Pons (tissue), 1 donor: ENCODE results near the gene HBP1.
A peak's percentile ranks its signal among the peaks of the same experiment; 100 is the strongest.
"Not testable (repeated sequence)": the region's sequence is repeated elsewhere in the genome, so short reads cannot be mapped to it uniquely, and the experiment has no call there.

Experiments
- DNase-seq: peaks from one replicate; pipeline ENCODE4 v3.0.0-alpha.2; 2016; ENCODE audit warnings: low spot score

Gene HBP1

DNA sequence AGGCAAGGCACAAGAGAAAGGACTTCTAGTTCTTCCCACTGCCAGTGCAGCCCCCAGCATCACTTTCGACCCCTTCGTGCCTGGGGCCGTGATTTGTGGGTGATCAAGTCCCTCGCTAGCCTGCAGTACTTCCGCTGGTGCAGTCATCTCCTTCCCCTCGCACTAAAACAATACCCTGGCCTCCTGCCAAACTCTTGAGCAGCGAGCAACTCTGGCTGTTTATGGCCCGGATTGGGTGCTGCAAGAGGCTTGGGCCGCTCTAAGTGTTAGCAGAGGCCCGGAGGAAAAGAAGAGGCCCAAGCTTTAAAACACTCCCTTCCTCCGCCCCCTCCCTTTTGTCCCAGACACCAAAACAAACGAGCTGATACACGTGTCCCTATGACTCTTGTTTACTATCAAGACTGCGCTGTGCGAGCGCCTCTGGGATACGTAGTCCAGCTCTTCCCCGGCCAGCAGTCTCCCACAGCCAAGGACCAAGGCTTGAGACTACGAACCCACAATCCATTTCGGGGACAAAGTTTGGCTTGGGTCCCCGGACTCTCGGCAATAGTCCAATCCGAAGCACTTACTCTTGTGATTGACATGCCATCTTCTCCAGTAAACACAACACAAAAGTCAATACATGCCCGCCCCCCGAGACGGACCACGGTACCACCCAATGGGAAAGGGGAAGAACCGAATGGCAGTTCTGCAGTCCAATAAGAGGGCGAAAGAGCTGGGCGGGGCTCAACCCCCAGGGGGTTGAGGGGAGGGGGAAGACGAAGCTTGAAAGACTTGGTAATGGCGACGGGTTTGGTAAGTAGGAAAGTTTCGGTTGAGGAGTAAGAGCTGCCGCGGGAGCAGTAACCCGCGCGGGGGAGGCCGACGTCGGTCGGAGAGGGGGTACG lies at the start of gene HBP1:
Gene HBP1, plus strand, starts transcription at position 771 of the 887 bp plus-strand sequence. CDS start 10,891 bp downstream, outside the sequence.
- peak; percentile 100 for DNase-seq

- DNase-seq, result no peak
Measured at GRCh38 chr7:107119376-107120105, 49.3 kb upstream of the HBP1 start.

DNA sequence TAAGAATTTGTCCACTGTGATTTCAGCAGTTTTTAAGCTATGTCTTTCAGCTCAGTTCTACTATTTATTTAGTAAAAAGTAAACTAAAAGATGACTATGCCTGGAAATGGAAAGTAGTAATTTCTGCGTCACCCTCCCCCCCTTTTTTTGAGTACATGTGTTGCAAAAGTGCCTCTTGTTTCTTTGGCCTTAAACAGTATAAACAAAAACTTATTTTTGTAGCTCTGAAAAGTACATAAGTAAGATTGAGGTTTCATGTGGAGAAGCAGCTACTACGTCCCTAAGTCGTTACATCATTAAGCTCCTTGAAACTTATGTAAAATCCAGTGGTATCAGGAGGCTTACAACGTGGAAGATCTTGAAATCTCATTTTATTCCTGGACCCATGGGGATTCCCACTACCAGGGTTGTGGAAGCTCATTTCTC lies 46.3 kb upstream of the HBP1 start:
- DNase-seq, result no peak

GRCh38 chr7:107123392-107123791 lies 45.4 kb upstream of the HBP1 start:
- no peak for DNase-seq

DNA sequence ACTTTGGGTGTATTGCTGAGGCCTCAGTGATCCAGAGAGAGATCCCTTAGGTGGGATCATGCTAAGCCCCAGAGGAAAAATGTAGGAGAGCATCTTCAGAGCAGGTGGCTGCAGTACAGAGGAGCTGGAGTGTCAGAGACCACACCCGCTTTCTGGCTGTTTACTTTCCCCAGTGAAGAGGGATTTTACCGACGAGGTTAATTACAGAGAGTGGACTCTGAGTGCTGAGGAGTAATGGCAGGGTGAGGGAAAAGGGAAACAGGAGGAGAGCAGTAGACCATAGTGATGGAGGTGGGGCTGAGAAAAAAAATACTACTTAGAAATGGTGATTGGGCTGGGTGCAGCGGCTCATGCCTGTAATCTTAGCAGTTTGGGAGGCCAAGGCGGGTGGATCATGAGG lies 43.3 kb upstream of the HBP1 start:
- DNase-seq, result no peak

- no peak for DNase-seq
Measured at GRCh38 chr7:107128217-107128616, 40.6 kb upstream of the HBP1 start.

DNA sequence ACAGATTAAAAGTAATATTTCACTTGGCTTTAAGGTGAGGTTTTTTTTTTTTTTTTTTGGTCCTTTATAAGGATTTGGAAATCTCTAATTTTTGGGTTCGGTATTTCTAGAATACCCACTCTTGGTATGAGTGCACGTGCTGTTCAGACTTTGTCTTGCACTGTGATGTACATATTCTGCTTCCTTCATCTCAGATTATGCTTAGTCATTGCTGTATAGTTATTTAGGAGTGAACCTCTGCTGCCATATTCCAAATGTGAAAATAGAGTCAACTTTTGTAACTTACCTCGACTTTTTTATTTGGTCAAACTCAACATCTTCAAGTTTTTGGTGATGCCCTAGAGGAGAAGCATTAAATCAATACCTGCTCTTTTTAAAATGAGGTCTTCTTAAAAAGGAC lies 40.1 kb upstream of the HBP1 start:
- no peak for DNase-seq

GRCh38 chr7:107130487-107131220 lies 38.1 kb upstream of the HBP1 start:
- DNase-seq, result no peak

DNA sequence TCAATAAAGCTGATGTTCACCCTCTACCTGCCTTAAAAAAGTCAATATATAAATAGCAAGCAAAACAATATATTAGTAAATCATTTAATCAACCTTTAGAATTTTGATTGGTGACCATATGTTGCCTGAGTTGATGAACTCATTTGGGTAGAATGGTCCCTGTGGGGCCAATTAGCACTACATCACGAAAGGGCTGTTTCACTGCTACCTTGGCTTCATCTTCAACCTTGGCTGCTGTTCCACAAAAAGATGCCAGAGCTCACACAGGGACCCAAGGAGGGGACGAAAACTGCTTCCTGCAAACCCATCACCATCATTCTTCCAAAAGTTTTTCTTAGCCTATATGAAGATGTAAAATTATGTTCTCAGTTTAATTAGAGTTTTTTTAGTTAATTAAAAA lies 35.4 kb upstream of the HBP1 start:
- no peak for DNase-seq

GRCh38 chr7:107138696-107139420 lies 29.9 kb upstream of the HBP1 start:
- DNase-seq, result no peak

DNA sequence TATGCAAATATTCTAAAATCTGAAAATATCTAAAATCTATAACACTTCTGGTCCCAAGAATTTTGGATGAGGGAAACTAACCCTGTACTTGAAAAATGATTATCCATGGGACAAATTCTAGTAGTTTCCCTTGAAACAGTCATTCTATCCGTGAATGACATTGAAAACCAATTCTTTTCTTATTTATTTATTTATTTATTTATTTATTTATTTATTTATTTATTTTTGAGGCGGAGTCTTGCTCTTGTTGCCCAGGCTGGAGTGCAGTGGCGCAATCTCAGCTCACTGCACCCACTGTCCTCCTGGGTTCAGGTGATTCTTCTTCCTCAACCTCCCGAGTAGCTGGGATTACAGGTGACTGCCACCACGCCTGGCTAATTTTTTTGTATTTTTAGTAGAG lies 24.9 kb upstream of the HBP1 start:
- DNase-seq, result not testable (repeated sequence)

DNA sequence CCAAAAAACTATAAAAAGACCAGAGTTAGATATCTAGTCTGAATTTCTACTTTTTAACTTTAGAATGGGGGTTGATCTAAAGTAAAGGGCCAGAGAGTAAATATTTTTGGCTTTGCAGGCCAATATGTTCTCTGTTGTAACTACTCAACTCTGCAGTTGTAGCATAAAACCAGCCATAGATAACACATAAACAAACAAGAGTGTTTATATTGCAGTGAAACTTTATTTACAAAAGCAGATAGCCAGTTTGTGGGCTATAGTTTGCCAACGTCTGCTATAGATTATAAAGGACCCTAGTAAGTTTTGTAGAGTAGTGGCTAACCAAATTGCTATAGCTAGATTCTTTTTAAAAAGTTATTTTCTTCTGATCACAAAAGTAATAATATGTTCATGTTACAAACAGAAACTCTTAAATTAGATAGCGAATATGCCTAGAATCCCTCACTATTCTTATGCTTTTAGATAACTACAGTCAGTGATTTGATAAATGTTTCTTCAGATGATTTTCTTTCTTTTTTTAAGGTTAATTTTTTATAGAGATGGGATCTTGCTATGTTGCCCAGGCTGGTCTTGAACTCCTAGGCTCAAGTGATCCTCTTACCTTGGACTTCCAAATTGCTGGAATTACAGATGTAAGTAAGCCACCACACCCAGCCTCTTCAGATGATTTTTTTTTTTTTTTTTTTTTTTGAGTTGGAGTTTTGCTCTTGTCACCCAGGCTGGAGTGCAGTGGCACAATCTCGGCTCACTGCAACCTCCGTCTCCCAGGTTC lies 23.6 kb upstream of the HBP1 start:
- no peak for DNase-seq

DNA sequence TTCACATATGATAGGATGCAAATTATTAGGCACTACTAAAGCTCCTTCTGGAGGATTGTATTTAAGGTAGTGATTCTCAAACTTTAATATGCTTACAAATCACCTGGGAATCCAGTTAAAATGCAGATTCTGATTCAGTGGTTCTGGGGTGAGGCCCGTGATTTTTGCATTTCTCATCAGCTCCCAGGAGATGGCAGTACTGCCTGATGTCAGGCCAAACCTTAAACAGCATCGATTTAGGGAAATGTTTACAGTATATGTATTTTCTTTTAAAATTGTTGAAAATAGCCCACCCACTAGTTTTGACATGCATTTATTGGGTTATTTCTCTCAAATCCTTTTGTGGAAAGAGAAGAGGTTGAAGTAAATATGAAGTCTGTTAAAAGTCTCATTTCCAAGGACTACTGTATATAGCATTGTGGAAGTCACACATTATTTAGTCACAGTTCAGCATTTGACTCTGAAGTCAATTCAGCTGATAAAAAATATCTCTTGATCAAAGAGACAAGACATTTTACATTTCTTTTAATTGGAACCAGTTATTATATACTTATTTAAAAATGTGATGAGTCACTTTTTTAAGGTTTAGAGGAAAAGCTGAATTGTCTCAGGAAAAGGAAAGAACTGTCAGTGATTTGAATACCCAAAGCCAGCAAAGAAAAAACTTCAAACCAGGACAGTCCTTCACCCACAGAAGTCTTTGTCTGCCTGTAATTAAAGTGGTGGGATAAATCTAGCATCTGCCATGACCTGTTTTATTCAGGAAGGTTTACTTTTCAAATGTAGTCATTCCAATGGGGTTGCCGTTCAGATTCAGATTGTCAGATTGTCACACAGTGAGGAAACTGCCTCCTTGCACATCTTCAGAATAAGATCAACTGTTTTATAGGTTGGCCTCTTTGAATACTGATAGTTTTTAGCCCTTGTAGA lies 21.1 kb upstream of the HBP1 start:
- DNase-seq, result peak; percentile 78

DNA sequence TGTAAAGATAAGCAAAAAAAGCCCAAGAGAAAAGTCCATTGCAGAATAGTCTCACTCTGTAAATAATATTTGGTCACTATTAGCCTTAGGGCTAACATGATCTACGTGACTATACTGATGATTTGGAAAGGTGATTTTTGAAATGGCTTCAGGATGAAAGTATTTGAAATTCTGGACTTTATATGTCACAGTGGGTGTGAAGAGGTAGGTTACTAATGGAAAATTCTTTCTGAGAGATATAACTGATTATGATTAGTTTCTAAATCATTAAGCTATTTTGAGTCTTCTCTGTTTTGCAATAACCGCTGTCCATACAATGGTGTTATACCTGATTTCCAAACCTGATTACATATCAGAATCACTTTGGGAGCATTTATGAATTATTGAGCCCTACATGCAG lies 20.1 kb upstream of the HBP1 start:
- DNase-seq, result no peak

GRCh38 chr7:107149863-107150262 lies 18.9 kb upstream of the HBP1 start:
- no peak for DNase-seq

GRCh38 chr7:107150375-107151073 lies 18.3 kb upstream of the HBP1 start:
- DNase-seq, result peak; percentile 74

DNA sequence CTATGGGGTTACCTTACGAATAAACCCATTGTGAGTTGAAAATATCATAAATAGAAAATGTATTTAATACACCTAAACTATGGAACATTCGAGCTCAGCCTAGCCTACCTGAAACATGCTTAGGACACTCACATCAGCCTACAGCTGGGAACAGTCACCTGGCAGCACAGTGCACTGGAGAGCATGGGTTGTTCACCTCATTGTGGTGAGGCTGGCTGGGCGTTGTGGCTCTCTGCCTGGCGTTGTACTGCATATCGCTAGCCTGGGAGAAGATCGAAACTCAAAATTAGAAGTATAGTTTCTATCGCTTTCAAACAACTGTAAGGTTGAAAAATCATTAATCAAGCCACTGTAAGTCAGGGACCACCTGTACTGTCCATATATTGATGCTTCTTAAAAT lies 17.3 kb upstream of the HBP1 start:
- DNase-seq, result no peak

- DNase-seq, result no peak
Measured at GRCh38 chr7:107152011-107152410, 16.8 kb upstream of the HBP1 start.

DNA sequence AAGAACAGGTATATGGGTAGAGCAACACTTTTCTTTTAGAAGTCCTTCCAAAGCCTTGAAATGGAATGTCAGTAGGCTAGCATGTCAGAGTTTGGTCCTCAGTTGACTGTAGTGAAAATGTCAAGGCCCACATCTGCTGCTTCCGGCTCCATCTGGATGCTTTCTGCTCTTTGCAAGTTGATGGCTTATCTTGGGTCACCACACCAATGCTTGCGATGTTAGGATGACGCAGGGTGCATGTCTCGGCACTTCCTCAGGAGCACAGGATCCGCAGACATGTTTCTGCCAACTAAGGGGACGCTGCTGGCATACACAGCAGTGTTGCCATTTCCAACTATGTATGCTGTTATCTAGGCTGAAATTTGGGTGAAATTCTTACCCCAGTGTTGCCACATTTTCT lies 14.0 kb upstream of the HBP1 start:
- no peak for DNase-seq
